Prostate gland (tissue), 2 donors: ENCODE measurements around the gene ACTR1A. TPM values are rescaled to one million over a fixed set of nuclear protein-coding genes. Genes with fewer than 3 reads are reported as not detected.

ENCODE experiments used
- DNase-seq: peaks from one replicate; pipeline ENCODE4 v3.0.0-alpha.2; 2019; ENCODE audit warnings: low spot score
- H3K27ac ChIP-seq, 2 donors: fragments of 200-600 bp; sonication (generic); 2 replicates each; pipeline ENCODE4 v1.5.1; 2017 to 2019
- H3K27me3 ChIP-seq: fragments of 200-600 bp; sonication (generic); replicated peaks from 2 replicates; pipeline ENCODE4 v1.5.1; 2019; ENCODE audit not compliant: insufficient read depth
- H3K36me3 ChIP-seq, 2 donors: fragments of 200-600 bp; sonication (generic); 1 replicate in 1 of 2; 2 replicates in 1 of 2; pipeline versions ENCODE4 v1.5.1 to v1.8.1; 2017 to 2019
- H3K4me1 ChIP-seq: fragments of 200-600 bp; sonication (generic); replicated peaks from 2 replicates; pipeline ENCODE4 v1.5.1; 2019
- H3K4me3 ChIP-seq, 2 donors: fragments of 200-600 bp; sonication (generic); 2 replicates each; pipeline ENCODE4 v1.5.1; 2017 to 2019
- H3K9me3 ChIP-seq: fragments of 200-600 bp; sonication (generic); 2 replicates; pipeline ENCODE4 v1.5.1; 2017
- POLR2A ChIP-seq: fragments of 450-650 bp; IDR thresholded peaks from one replicate; pipeline ENCODE4 v1.6.1; 2016; ENCODE audit warnings: antibody characterized with exemption, mild to moderate bottlenecking
- POLR2AphosphoS5 ChIP-seq: sonication (generic); formaldehyde crosslinking; IDR thresholded peaks from one replicate; pipeline ENCODE4 v1.6.1; 2017; ENCODE audit warnings: antibody characterized with exemption
- WGBS: methylation state at CpG from one replicate; pipeline ENCODE4 v1.1.5; 2018; 5-methylcytosine and 5-hydroxymethylcytosine counted together
- intact Hi-C: fragments of 100-400 bp; cut with DNase I; formaldehyde crosslinking; loops from one replicate; pipeline ENCODE4 v1.14.2; 2022
- total RNA-seq, 2 donors: library from RNA; depleted of rRNA; stranded (reverse); fragments of >200 nt; gene quantifications; one replicate each; pipeline ENCODE4 v1.1.0, GENCODE V29; 2016
- TF ChIP-seq, protein P1 (sequence below), 4 experiments: fragments of 200-600 bp in 2 of 4; fragments of 450-650 bp in 2 of 4; sonication (generic) in 2 of 4; IDR thresholded peaks; 1 replicate in 3 of 4; 2 replicates in 1 of 4; pipeline ENCODE4 v1.5.1; 2016 to 2019; ENCODE audit warnings: antibody characterized with exemption in 4 of 4, mild to moderate bottlenecking in 2 of 4, moderate library complexity in 2 of 4

ACTR1A gene
- total RNA-seq, 2 donors from 2014 or later: 75.6 to 95.9 TPM

DNA sequence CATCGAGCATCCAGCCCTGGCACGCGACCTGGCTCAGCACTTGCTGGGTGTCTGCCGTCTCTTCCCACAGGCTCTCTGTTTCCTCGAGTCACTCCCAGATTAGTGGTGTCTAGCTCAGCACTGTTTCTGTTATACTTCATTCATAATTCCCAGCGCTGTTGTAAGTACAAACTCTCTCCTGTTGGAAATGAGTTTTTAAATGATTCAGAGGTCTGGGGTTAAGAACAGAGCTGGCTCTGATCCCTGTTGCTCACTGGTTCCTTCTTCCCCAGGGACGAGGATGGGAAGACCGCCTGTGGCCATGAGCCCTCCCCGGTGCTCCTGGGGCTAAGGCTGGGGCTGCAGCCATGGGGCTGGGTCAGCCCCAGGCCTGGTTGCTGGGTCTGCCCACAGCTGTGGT is 33.8 kb downstream of the ACTR1A start:
- Histone ChIP-seq H3K27ac (no peak overlapping the region), H3K9me3 (no peaks in the 10 kb centered on the region), H3K36me3 (no peaks in the 10 kb centered on the region), H3K27me3 (no peaks in the 10 kb centered on the region), H3K4me3 (no peak overlapping the region), H3K4me1 (no peaks in the 10 kb centered on the region)
- 79% methylated on average over 9 of the region's 9 CpGs for WGBS
- intact Hi-C loops: no loop called here
- TF ChIP-seq, protein P1, sequence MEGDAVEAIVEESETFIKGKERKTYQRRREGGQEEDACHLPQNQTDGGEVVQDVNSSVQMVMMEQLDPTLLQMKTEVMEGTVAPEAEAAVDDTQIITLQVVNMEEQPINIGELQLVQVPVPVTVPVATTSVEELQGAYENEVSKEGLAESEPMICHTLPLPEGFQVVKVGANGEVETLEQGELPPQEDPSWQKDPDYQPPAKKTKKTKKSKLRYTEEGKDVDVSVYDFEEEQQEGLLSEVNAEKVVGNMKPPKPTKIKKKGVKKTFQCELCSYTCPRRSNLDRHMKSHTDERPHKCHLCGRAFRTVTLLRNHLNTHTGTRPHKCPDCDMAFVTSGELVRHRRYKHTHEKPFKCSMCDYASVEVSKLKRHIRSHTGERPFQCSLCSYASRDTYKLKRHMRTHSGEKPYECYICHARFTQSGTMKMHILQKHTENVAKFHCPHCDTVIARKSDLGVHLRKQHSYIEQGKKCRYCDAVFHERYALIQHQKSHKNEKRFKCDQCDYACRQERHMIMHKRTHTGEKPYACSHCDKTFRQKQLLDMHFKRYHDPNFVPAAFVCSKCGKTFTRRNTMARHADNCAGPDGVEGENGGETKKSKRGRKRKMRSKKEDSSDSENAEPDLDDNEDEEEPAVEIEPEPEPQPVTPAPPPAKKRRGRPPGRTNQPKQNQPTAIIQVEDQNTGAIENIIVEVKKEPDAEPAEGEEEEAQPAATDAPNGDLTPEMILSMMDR (IDR thresholded peaks at IDR 0.05): no peak
- no peak for DNase-seq

DNA sequence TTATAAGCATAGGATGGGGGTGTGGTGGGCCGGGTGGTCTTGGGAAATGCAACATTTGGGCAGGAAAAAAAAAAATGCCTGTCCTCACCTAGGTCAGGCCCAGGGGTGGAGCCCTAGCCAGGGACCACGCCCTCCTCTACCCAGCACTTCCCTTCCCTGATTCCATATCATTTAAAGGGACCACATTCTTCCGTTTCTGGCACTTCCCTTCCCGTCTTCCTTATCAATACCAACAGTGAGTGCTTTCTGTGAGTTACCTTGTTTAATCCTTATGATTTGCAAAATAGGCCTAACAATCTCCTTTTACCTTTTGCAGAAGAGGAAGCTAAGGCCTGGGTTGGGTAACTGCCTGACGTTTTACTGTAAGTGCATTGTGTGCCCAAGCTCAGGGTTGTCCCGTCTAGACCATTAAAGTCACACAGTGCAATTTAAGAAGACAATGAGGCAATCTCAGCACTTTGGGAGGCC is 34.5 kb downstream of the ACTR1A start:
- Histone ChIP-seq H3K4me1 (no peaks in the 10 kb centered on the region), H3K36me3 (no peaks in the 10 kb centered on the region), H3K27me3 (no peaks in the 10 kb centered on the region), H3K9me3 (no peaks in the 10 kb centered on the region), H3K4me3 (no peak overlapping the region), H3K27ac (no peak overlapping the region)
- TF ChIP-seq POLR2A (no peak), POLR2AphosphoS5 (no peak)
- TF ChIP-seq, protein P1 (IDR thresholded peaks at IDR 0.05): no peak
- DNase-seq: no peak
- intact Hi-C loops: no loop called here
- WGBS: 58% methylated on average over 6 of the region's 6 CpGs

DNA sequence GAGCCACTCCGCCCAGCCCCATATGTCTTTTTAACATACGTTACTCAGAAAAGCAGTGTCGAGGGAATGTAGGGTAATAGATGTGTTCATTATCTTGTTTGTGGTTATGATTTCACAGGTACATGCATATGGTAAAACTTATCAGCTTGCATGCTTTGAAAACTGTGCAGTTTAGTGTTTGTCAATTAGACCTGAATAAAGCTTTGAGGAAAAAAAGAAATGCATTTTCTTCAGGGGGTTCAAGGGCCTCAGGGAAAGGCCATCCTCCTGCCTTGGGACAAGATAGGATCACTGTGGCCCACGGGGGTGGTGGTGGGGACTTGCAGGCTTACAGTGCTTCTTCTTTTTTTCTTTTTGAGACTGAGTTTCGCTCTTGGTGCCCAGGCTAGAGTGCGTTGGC is 35.2 kb downstream of the ACTR1A start:
- 87% methylated on average over 6 of the region's 6 CpGs for WGBS
- no peaks in the 10 kb centered on the region for H3K36me3 ChIP-seq
- H3K9me3 ChIP-seq: no peaks in the 10 kb centered on the region
- DNase-seq: no peak
- no peak overlapping the region for H3K27ac ChIP-seq
- H3K27me3 ChIP-seq: no peaks in the 10 kb centered on the region
- H3K4me1 ChIP-seq: no peaks in the 10 kb centered on the region
- intact Hi-C loops: no loop called here
- no peak overlapping the region for H3K4me3 ChIP-seq
- no peak for TF ChIP-seq POLR2AphosphoS5
- no peak for TF ChIP-seq POLR2A
- TF ChIP-seq, protein P1 (IDR thresholded peaks at IDR 0.05): no peak

DNA sequence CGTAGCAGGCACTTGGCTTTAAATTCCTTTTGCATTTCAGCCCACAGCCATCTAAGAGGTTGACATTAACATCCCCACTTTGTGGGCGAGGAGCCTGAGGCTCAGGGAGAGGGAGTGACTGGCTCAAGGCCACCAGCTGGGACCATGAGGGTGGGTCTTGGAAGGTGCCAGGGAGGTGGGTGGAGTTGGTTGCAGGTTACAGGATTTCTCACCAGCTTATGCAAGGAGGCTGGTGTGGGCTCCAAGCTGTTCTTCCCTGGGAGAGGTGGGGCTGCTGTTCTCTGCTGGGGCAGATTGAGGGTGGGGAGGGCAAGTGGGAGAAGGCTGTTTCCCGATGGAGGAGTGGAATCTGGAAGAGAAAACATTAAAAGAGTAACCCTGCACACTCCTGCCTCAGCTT is 37.0 kb downstream of the ACTR1A start:
- no peak overlapping the region for H3K27ac ChIP-seq
- intact Hi-C loops: no loop called here
- no peaks in the 10 kb centered on the region for H3K27me3 ChIP-seq
- no peak for TF ChIP-seq POLR2A
- TF ChIP-seq POLR2AphosphoS5: no peak
- TF ChIP-seq, protein P1 (IDR thresholded peaks at IDR 0.05): no peak
- H3K4me3 ChIP-seq: no peak overlapping the region
- H3K4me1 ChIP-seq: peaks cover 5% of the 10 kb centered on the region
- H3K36me3 ChIP-seq: no peaks in the 10 kb centered on the region
- WGBS: 60% methylated on average over 3 of the region's 3 CpGs
- no peaks in the 10 kb centered on the region for H3K9me3 ChIP-seq
- no peak for DNase-seq

DNA sequence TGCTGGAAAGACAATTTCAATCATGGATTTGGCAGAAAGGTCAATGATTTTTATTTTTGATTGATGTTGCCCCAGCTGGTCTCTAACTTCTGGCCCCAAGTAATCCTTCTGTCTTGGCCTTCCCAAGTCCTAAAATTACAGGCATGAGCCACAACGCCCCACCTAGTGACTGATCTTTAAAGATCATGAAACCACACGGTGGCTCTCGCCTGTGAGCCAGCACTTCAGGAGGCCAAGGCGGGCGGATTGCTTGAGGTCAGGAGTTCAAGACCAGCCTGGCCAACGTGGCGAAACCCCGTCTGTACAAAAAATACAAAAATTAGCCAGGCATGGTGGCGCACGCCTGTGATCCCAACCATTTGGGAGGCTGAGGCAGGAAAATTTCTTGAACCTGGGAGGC is 38.5 kb downstream of the ACTR1A start:
- Histone ChIP-seq H3K4me3 (no peak overlapping the region), H3K27me3 (no peaks in the 10 kb centered on the region), H3K36me3 (no peaks in the 10 kb centered on the region), H3K27ac (peak overlapping the region in 1 of 2 donors; percentile 30), H3K9me3 (no peaks in the 10 kb centered on the region), H3K4me1 (peaks cover 5% of the 10 kb centered on the region)
- WGBS: 81% methylated on average over 10 of the region's 10 CpGs
- intact Hi-C loops: no loop called here
- TF ChIP-seq POLR2AphosphoS5: no peak
- TF ChIP-seq, protein P1 (IDR thresholded peaks at IDR 0.05): no peak
- TF ChIP-seq POLR2A: no peak
- DNase-seq: no peak
